Stimulated activated memory B cell treated with anti-CD40 and anti-IgM and Interleukin-4, amounts not matched to agents 10 μg/mL and 1 μg/mL and 100 μg/mL, for 72 hours (primary cell): Measurements from ENCODE around the gene IL3RA.
"Not testable (repeated sequence)": the region's sequence is repeated elsewhere in the genome, so short reads cannot be mapped to it uniquely, and the experiment has no call there.

ENCODE experiments used
- ATAC-seq: fragments of 150-1000 bp; cut with Tn5 transposase; 2 replicates; pipeline ENCODE4 v1.10.0; 2021
- H3K27ac Mint-ChIP-seq: one replicate; pipeline ENCODE4 v1.8.0; 2022; ENCODE audit warnings: mild to moderate bottlenecking, mixed read lengths
- H3K27me3 Mint-ChIP-seq: one replicate; pipeline ENCODE4 v1.8.0; 2022; ENCODE audit warnings: mixed read lengths
- H3K36me3 Mint-ChIP-seq: one replicate; pipeline ENCODE4 v1.8.0; 2022; ENCODE audit warnings: mixed read lengths
- H3K4me1 Mint-ChIP-seq: one replicate; pipeline ENCODE4 v1.8.0; 2022; ENCODE audit warnings: mixed read lengths
- H3K4me3 Mint-ChIP-seq: one replicate; pipeline ENCODE4 v1.8.0; 2022; ENCODE audit warnings: mild to moderate bottlenecking, moderate library complexity, mixed read lengths
- H3K9me3 Mint-ChIP-seq: one replicate; pipeline ENCODE4 v1.8.0; 2022; ENCODE audit warnings: mixed read lengths

Gene IL3RA

GRCh38 chrX:1355131-1356046 is 18.8 kb downstream of the IL3RA start:
- H3K9me3 Mint-ChIP-seq, result peaks cover 17% of the 10 kb centered on the region
- peaks cover 24% of the 10 kb centered on the region for H3K36me3 Mint-ChIP-seq
- no peaks in the 10 kb centered on the region for H3K27me3 Mint-ChIP-seq
- no peak overlapping the region for H3K27ac Mint-ChIP-seq
- no peak overlapping the region for H3K4me3 Mint-ChIP-seq
- peak; percentile 65 for ATAC-seq
- H3K4me1 Mint-ChIP-seq, result peaks cover 7% of the 10 kb centered on the region

GRCh38 chrX:1357993-1358392 is 21.4 kb downstream of the IL3RA start:
- peaks cover 17% of the 10 kb centered on the region for H3K9me3 Mint-ChIP-seq
- peaks cover 7% of the 10 kb centered on the region for H3K4me1 Mint-ChIP-seq
- H3K4me3 Mint-ChIP-seq, result no peak overlapping the region
- H3K27me3 Mint-ChIP-seq, result no peaks in the 10 kb centered on the region
- no peak for ATAC-seq
- no peak overlapping the region for H3K27ac Mint-ChIP-seq
- H3K36me3 Mint-ChIP-seq, result peaks cover 42% of the 10 kb centered on the region

- Mint-ChIP-seq H3K27ac (peak overlapping the region; percentile 29), H3K4me3 (no peak overlapping the region), H3K27me3 (no peaks in the 10 kb centered on the region), H3K4me1 (peaks cover 7% of the 10 kb centered on the region), H3K9me3 (peaks cover 17% of the 10 kb centered on the region), H3K36me3 (peaks cover 42% of the 10 kb centered on the region)
- ATAC-seq, result no peak
Observed at GRCh38 chrX:1358793-1359476, 22.4 kb downstream of the IL3RA start.

- Mint-ChIP-seq H3K4me3 (no peak overlapping the region), H3K27me3 (no peaks in the 10 kb centered on the region), H3K36me3 (peaks cover 42% of the 10 kb centered on the region), H3K27ac (peak overlapping the region; percentile 29), H3K9me3 (peaks cover 13% of the 10 kb centered on the region), H3K4me1 (peaks cover 1% of the 10 kb centered on the region)
- ATAC-seq, result no peak
Observed at GRCh38 chrX:1359477-1359873, 22.9 kb downstream of the IL3RA start.

GRCh38 chrX:1360171-1360570 is 23.6 kb downstream of the IL3RA start:
- H3K4me3 Mint-ChIP-seq, result no peak overlapping the region
- H3K27ac Mint-ChIP-seq, result peak overlapping the region; percentile 29
- peaks cover 13% of the 10 kb centered on the region for H3K9me3 Mint-ChIP-seq
- H3K4me1 Mint-ChIP-seq, result no peaks in the 10 kb centered on the region
- peaks cover 42% of the 10 kb centered on the region for H3K36me3 Mint-ChIP-seq
- H3K27me3 Mint-ChIP-seq, result no peaks in the 10 kb centered on the region
- no peak for ATAC-seq

GRCh38 chrX:1361275-1361674 is 24.7 kb downstream of the IL3RA start:
- H3K36me3 Mint-ChIP-seq, result peaks cover 42% of the 10 kb centered on the region
- no peak overlapping the region for H3K4me3 Mint-ChIP-seq
- H3K4me1 Mint-ChIP-seq, result no peaks in the 10 kb centered on the region
- no peaks in the 10 kb centered on the region for H3K27me3 Mint-ChIP-seq
- no peak overlapping the region for H3K27ac Mint-ChIP-seq
- H3K9me3 Mint-ChIP-seq, result peaks cover 13% of the 10 kb centered on the region
- ATAC-seq, result no peak

- H3K27me3 Mint-ChIP-seq, result no peaks in the 10 kb centered on the region
Observed at GRCh38 chrX:1361910-1362309, 25.3 kb downstream of the IL3RA start.

GRCh38 chrX:1366363-1366762 is 29.8 kb downstream of the IL3RA start:
- H3K36me3 Mint-ChIP-seq, result peaks cover 18% of the 10 kb centered on the region
- ATAC-seq, H3K27ac Mint-ChIP-seq, H3K9me3 Mint-ChIP-seq, H3K27me3 Mint-ChIP-seq, H3K4me1 Mint-ChIP-seq, H3K4me3 Mint-ChIP-seq: not testable (repeated sequence)

More at GRCh38 chrX:1361910-1362309, 25.3 kb downstream of the IL3RA start:
- H3K4me1 Mint-ChIP-seq, result no peaks in the 10 kb centered on the region
- H3K27ac Mint-ChIP-seq, result no peak overlapping the region
- H3K36me3 Mint-ChIP-seq, result peaks cover 42% of the 10 kb centered on the region
- no peak overlapping the region for H3K4me3 Mint-ChIP-seq
- ATAC-seq, result no peak
- H3K9me3 Mint-ChIP-seq, result peaks cover 13% of the 10 kb centered on the region

GRCh38 chrX:1368385-1368698 is 31.8 kb downstream of the IL3RA start:
- no peaks in the 10 kb centered on the region for H3K27me3 Mint-ChIP-seq
- no peaks in the 10 kb centered on the region for H3K4me1 Mint-ChIP-seq
- no peak for ATAC-seq
- H3K4me3 Mint-ChIP-seq, result no peak overlapping the region
- no peak overlapping the region for H3K27ac Mint-ChIP-seq
- H3K9me3 Mint-ChIP-seq, result no peaks in the 10 kb centered on the region
- peaks cover 9% of the 10 kb centered on the region for H3K36me3 Mint-ChIP-seq

GRCh38 chrX:1378306-1378759 is 41.7 kb downstream of the IL3RA start:
- H3K36me3 Mint-ChIP-seq, result peaks cover 2% of the 10 kb centered on the region
- H3K27me3 Mint-ChIP-seq, result no peaks in the 10 kb centered on the region
- no peak overlapping the region for H3K27ac Mint-ChIP-seq
- H3K9me3 Mint-ChIP-seq, result no peaks in the 10 kb centered on the region
- ATAC-seq, result peak; percentile 39
- peaks cover 11% of the 10 kb centered on the region for H3K4me1 Mint-ChIP-seq
- no peak overlapping the region for H3K4me3 Mint-ChIP-seq

- peak; percentile 6 for ATAC-seq
- no peak overlapping the region for H3K27ac Mint-ChIP-seq
Observed at GRCh38 chrX:1380672-1381233, 44.2 kb downstream of the IL3RA start.

GRCh38 chrX:1384658-1385252 is 48.2 kb downstream of the IL3RA start:
- H3K9me3 Mint-ChIP-seq, result no peaks in the 10 kb centered on the region
- peaks cover 37% of the 10 kb centered on the region for H3K4me1 Mint-ChIP-seq
- no peaks in the 10 kb centered on the region for H3K27me3 Mint-ChIP-seq
- H3K36me3 Mint-ChIP-seq, result peaks cover 65% of the 10 kb centered on the region
- no peak for ATAC-seq
- no peak overlapping the region for H3K4me3 Mint-ChIP-seq
- no peak overlapping the region for H3K27ac Mint-ChIP-seq

More at GRCh38 chrX:1380672-1381233, 44.2 kb downstream of the IL3RA start:
- no peak overlapping the region for H3K4me3 Mint-ChIP-seq
- no peaks in the 10 kb centered on the region for H3K9me3 Mint-ChIP-seq
- H3K36me3 Mint-ChIP-seq, result peaks cover 26% of the 10 kb centered on the region
- H3K4me1 Mint-ChIP-seq, result peaks cover 11% of the 10 kb centered on the region
- no peaks in the 10 kb centered on the region for H3K27me3 Mint-ChIP-seq

GRCh38 chrX:1385253-1386223 is 49.0 kb downstream of the IL3RA start:
- Mint-ChIP-seq H3K36me3 (peaks cover 65% of the 10 kb centered on the region), H3K4me3 (no peak overlapping the region), H3K27ac (no peak overlapping the region), H3K4me1 (peaks cover 32% of the 10 kb centered on the region), H3K27me3 (no peaks in the 10 kb centered on the region), H3K9me3 (no peaks in the 10 kb centered on the region)
- no peak for ATAC-seq

GRCh38 chrX:1386338-1387127 is 49.9 kb downstream of the IL3RA start:
- H3K27me3 Mint-ChIP-seq, result no peaks in the 10 kb centered on the region
- peaks cover 41% of the 10 kb centered on the region for H3K4me1 Mint-ChIP-seq
- no peaks in the 10 kb centered on the region for H3K9me3 Mint-ChIP-seq
- ATAC-seq, result no peak
- H3K36me3 Mint-ChIP-seq, result peaks cover 73% of the 10 kb centered on the region
- H3K27ac Mint-ChIP-seq, result no peak overlapping the region
- no peak overlapping the region for H3K4me3 Mint-ChIP-seq
